Dendritic cell treated with granulocyte-macrophage colony-stimulating factor and Interleukin-4, amounts not matched to agents 40 ng/mL and 50 ng/mL, for 4 days (primary cell): ENCODE measurements around the gene ALG6.
A peak's percentile ranks its signal among the peaks of the same experiment; 100 is the strongest.
"Not testable (repeated sequence)": the region's sequence is repeated elsewhere in the genome, so short reads cannot be mapped to it uniquely, and the experiment has no call there.

Experiments
- H3K27ac Mint-ChIP-seq: one replicate; pipeline ENCODE4 v1.8.0; 2022; ENCODE audit warnings: mild to moderate bottlenecking, mixed read lengths
- H3K27me3 Mint-ChIP-seq: one replicate; pipeline ENCODE4 v1.8.0; 2022; ENCODE audit warnings: mild to moderate bottlenecking, mixed read lengths
- H3K36me3 Mint-ChIP-seq: one replicate; pipeline ENCODE4 v1.8.0; 2022; ENCODE audit warnings: low read depth, mixed read lengths
- H3K4me1 Mint-ChIP-seq: one replicate; pipeline ENCODE4 v1.8.0; 2022; ENCODE audit warnings: low read depth, mixed read lengths
- H3K4me3 Mint-ChIP-seq: one replicate; pipeline ENCODE4 v1.8.0; 2022; ENCODE audit warnings: mild to moderate bottlenecking, moderate library complexity, mixed read lengths
- H3K9me3 Mint-ChIP-seq: one replicate; pipeline ENCODE4 v1.8.0; 2022; ENCODE audit warnings: mixed read lengths
- intact Hi-C: fragments of 100-400 bp; cut with micrococcal nuclease; formaldehyde crosslinking; loops from one replicate; pipeline ENCODE4 v1.15.0; 2022

ALG6 gene

GRCh38 chr1:63356234-63356633 lies 11.2 kb upstream of the ALG6 start:
- H3K4me3 Mint-ChIP-seq, H3K4me1 Mint-ChIP-seq, intact Hi-C loops, H3K36me3 Mint-ChIP-seq, H3K9me3 Mint-ChIP-seq, H3K27ac Mint-ChIP-seq: not testable (repeated sequence)
- H3K27me3 Mint-ChIP-seq, result peaks cover 22% of the 10 kb centered on the region

GRCh38 chr1:63359561-63359960 lies 7.9 kb upstream of the ALG6 start:
- H3K4me3 Mint-ChIP-seq, result no peak overlapping the region
- no peaks in the 10 kb centered on the region for H3K4me1 Mint-ChIP-seq
- no peak overlapping the region for H3K27ac Mint-ChIP-seq
- H3K27me3 Mint-ChIP-seq, result peaks cover 15% of the 10 kb centered on the region
- intact Hi-C loops, result no loop called here
- H3K9me3 Mint-ChIP-seq, result no peaks in the 10 kb centered on the region
- no peaks in the 10 kb centered on the region for H3K36me3 Mint-ChIP-seq

- H3K36me3 Mint-ChIP-seq, result no peaks in the 10 kb centered on the region
- intact Hi-C loops, result no loop called here
- H3K9me3 Mint-ChIP-seq, result no peaks in the 10 kb centered on the region
- no peak overlapping the region for H3K27ac Mint-ChIP-seq
- H3K4me1 Mint-ChIP-seq, result peaks cover 5% of the 10 kb centered on the region
- H3K4me3 Mint-ChIP-seq, result no peak overlapping the region
- peaks cover 12% of the 10 kb centered on the region for H3K27me3 Mint-ChIP-seq
Observed at GRCh38 chr1:63362073-63362472, 5.4 kb upstream of the ALG6 start.

GRCh38 chr1:63362578-63362977 lies 4.8 kb upstream of the ALG6 start:
- Mint-ChIP-seq H3K27me3 (peaks cover 12% of the 10 kb centered on the region), H3K36me3 (peaks cover under 1% of the 10 kb centered on the region), H3K27ac (no peak overlapping the region), H3K4me3 (no peak overlapping the region), H3K4me1 (peaks cover 7% of the 10 kb centered on the region), H3K9me3 (no peaks in the 10 kb centered on the region)
- intact Hi-C loops, result no loop called here

- Mint-ChIP-seq H3K27ac (no peak overlapping the region), H3K9me3 (no peaks in the 10 kb centered on the region), H3K4me3 (no peak overlapping the region), H3K27me3 (peaks cover 12% of the 10 kb centered on the region), H3K4me1 (peaks cover 7% of the 10 kb centered on the region), H3K36me3 (peaks cover 5% of the 10 kb centered on the region)
- intact Hi-C loops, result no loop called here
Observed at GRCh38 chr1:63363014-63363413, 4.4 kb upstream of the ALG6 start.

- H3K36me3 Mint-ChIP-seq, result peaks cover 21% of the 10 kb centered on the region
- intact Hi-C loops, result loop anchor here (2.0 to 5.0 kb wide), 3 partner anchors 45 to 930 kb away; partner anchors contain the start of genes EFCAB7, FOXD3, ITGB3BP and USP1
- H3K4me3 Mint-ChIP-seq, result peak overlapping the region; percentile 84
- peaks cover 13% of the 10 kb centered on the region for H3K4me1 Mint-ChIP-seq
- peaks cover 7% of the 10 kb centered on the region for H3K27me3 Mint-ChIP-seq
- H3K9me3 Mint-ChIP-seq, result no peaks in the 10 kb centered on the region
- H3K27ac Mint-ChIP-seq, result peak overlapping the region; percentile 85
Observed at GRCh38 chr1:63366908-63367214, 566 bp upstream of the ALG6 start.

GRCh38 chr1:63368131-63368530 lies 704 bp downstream of the ALG6 start:
- H3K4me3 Mint-ChIP-seq, result peak overlapping the region; percentile 84
- intact Hi-C loops, result loop anchor here (5.0 kb wide), 2 partner anchors 46 to 931 kb away; partner anchors contain the start of genes FOXD3 and USP1
- peaks cover 31% of the 10 kb centered on the region for H3K36me3 Mint-ChIP-seq
- peaks cover 13% of the 10 kb centered on the region for H3K4me1 Mint-ChIP-seq
- no peaks in the 10 kb centered on the region for H3K9me3 Mint-ChIP-seq
- peak overlapping the region; percentile 85 for H3K27ac Mint-ChIP-seq
- peaks cover 7% of the 10 kb centered on the region for H3K27me3 Mint-ChIP-seq

GRCh38 chr1:63379583-63379982 lies 12.2 kb downstream of the ALG6 start:
- H3K4me1 Mint-ChIP-seq, result peaks cover 11% of the 10 kb centered on the region
- peaks cover 20% of the 10 kb centered on the region for H3K36me3 Mint-ChIP-seq
- H3K27ac Mint-ChIP-seq, result no peak overlapping the region
- no peaks in the 10 kb centered on the region for H3K27me3 Mint-ChIP-seq
- H3K9me3 Mint-ChIP-seq, result no peaks in the 10 kb centered on the region
- intact Hi-C loops, result no loop called here
- no peak overlapping the region for H3K4me3 Mint-ChIP-seq

- Mint-ChIP-seq H3K9me3 (no peaks in the 10 kb centered on the region), H3K36me3 (peaks cover 15% of the 10 kb centered on the region), H3K27ac (no peak overlapping the region), H3K4me1 (peaks cover 11% of the 10 kb centered on the region), H3K27me3 (no peaks in the 10 kb centered on the region), H3K4me3 (no peak overlapping the region)
- intact Hi-C loops, result no loop called here
Observed at GRCh38 chr1:63381741-63382140, 14.3 kb downstream of the ALG6 start.

- Mint-ChIP-seq H3K4me1 (no peaks in the 10 kb centered on the region), H3K9me3 (no peaks in the 10 kb centered on the region), H3K36me3 (peaks cover 9% of the 10 kb centered on the region), H3K27ac (no peak overlapping the region), H3K4me3 (no peak overlapping the region), H3K27me3 (no peaks in the 10 kb centered on the region)
- intact Hi-C loops, result no loop called here
Observed at GRCh38 chr1:63401945-63402344, 34.5 kb downstream of the ALG6 start.

GRCh38 chr1:63403386-63403785 lies 36.0 kb downstream of the ALG6 start:
- H3K27ac Mint-ChIP-seq, result no peak overlapping the region
- H3K4me3 Mint-ChIP-seq, result no peak overlapping the region
- no peaks in the 10 kb centered on the region for H3K9me3 Mint-ChIP-seq
- intact Hi-C loops, result no loop called here
- H3K27me3 Mint-ChIP-seq, result no peaks in the 10 kb centered on the region
- no peaks in the 10 kb centered on the region for H3K4me1 Mint-ChIP-seq
- peaks cover 11% of the 10 kb centered on the region for H3K36me3 Mint-ChIP-seq

GRCh38 chr1:63405021-63405420 lies 37.6 kb downstream of the ALG6 start:
- H3K4me3 Mint-ChIP-seq, result no peak overlapping the region
- no peaks in the 10 kb centered on the region for H3K27me3 Mint-ChIP-seq
- H3K4me1 Mint-ChIP-seq, result no peaks in the 10 kb centered on the region
- no peaks in the 10 kb centered on the region for H3K9me3 Mint-ChIP-seq
- intact Hi-C loops, result no loop called here
- peaks cover 18% of the 10 kb centered on the region for H3K36me3 Mint-ChIP-seq
- H3K27ac Mint-ChIP-seq, result no peak overlapping the region

- H3K4me3 Mint-ChIP-seq, result no peak overlapping the region
- no peaks in the 10 kb centered on the region for H3K27me3 Mint-ChIP-seq
- intact Hi-C loops, result no loop called here
- H3K9me3 Mint-ChIP-seq, result no peaks in the 10 kb centered on the region
- H3K36me3 Mint-ChIP-seq, result peaks cover 21% of the 10 kb centered on the region
- no peaks in the 10 kb centered on the region for H3K4me1 Mint-ChIP-seq
- no peak overlapping the region for H3K27ac Mint-ChIP-seq
Observed at GRCh38 chr1:63405987-63406386, 38.6 kb downstream of the ALG6 start.

- Mint-ChIP-seq H3K27ac (no peak overlapping the region), H3K4me3 (no peak overlapping the region), H3K9me3 (no peaks in the 10 kb centered on the region), H3K27me3 (no peaks in the 10 kb centered on the region), H3K36me3 (peaks cover 26% of the 10 kb centered on the region), H3K4me1 (no peaks in the 10 kb centered on the region)
- intact Hi-C loops, result no loop called here
Observed at GRCh38 chr1:63407002-63407401, 39.6 kb downstream of the ALG6 start.

- Mint-ChIP-seq H3K4me3 (no peak overlapping the region), H3K27me3 (no peaks in the 10 kb centered on the region), H3K36me3 (peaks cover 34% of the 10 kb centered on the region), H3K9me3 (no peaks in the 10 kb centered on the region), H3K27ac (no peak overlapping the region), H3K4me1 (no peaks in the 10 kb centered on the region)
- intact Hi-C loops, result no loop called here
Observed at GRCh38 chr1:63408331-63408730, 40.9 kb downstream of the ALG6 start.
